Breast epithelium (tissue), 3 donors: ENCODE measurements around the gene NDUFB4.

ENCODE experiments used
- CTCF ChIP-seq, 3 donors: fragments of 450-650 bp; IDR thresholded peaks; one replicate each; pipeline ENCODE4 v1.5.1; 2016 to 2017; ENCODE audit warnings: antibody characterized with exemption in 3 of 3, mild to moderate bottlenecking in 3 of 3, moderate library complexity in 3 of 3
- POLR2A ChIP-seq: fragments of 450-650 bp; IDR thresholded peaks from one replicate; pipeline ENCODE4 v1.6.1; 2016; ENCODE audit warnings: antibody characterized with exemption, mild to moderate bottlenecking, moderate library complexity

GRCh38 chr3:120550546-120550945 is 45.6 kb upstream of the NDUFB4 start:
- TF ChIP-seq POLR2A, result no peak
- no peak for TF ChIP-seq CTCF (IDR thresholded peaks at IDR 0.05)
